H9 (cell line): ENCODE data around the gene ZNRF3. TPM values are rescaled to one million over a fixed set of nuclear protein-coding genes. Genes with fewer than 3 reads are reported as not detected.

Source experiments
- DNase-seq: peaks from one replicate; pipeline ENCODE4 v3.0.0-alpha.2; 2017
- H2AFZ ChIP-seq: one replicate; pipeline ENCODE4 v1.6.1; 2013; ENCODE audit warnings: mild to moderate bottlenecking, low read length, control low read depth, moderate library complexity
- H2AK5ac ChIP-seq: 2 replicates; pipeline ENCODE4 v1.6.1; 2013; ENCODE audit warnings: low read length, control low read depth, mixed read lengths; ENCODE audit not compliant: insufficient read length
- H2BK120ac ChIP-seq: one replicate; pipeline ENCODE4 v1.6.1; 2013; ENCODE audit warnings: low read depth, mild to moderate bottlenecking, low read length, control low read depth, inconsistent platforms; ENCODE audit not compliant: poor library complexity, severe bottlenecking
- H2BK12ac ChIP-seq: 2 replicates; pipeline ENCODE4 v1.6.1; 2013; ENCODE audit warnings: low read length, control low read depth, mixed read lengths, low read depth; ENCODE audit not compliant: insufficient read length
- H2BK15ac ChIP-seq: 2 replicates; pipeline ENCODE4 v1.6.1; 2013; ENCODE audit warnings: low read depth, low read length, control low read depth
- H2BK20ac ChIP-seq: one replicate; pipeline ENCODE4 v1.6.1; 2013; ENCODE audit warnings: low read depth, mild to moderate bottlenecking, low read length, control low read depth, inconsistent platforms; ENCODE audit not compliant: poor library complexity, severe bottlenecking
- H2BK5ac ChIP-seq: 2 replicates; pipeline ENCODE4 v1.6.1; 2013; ENCODE audit warnings: low read length, control low read depth, mixed read lengths; ENCODE audit not compliant: insufficient read length
- H3K14ac ChIP-seq: 2 replicates; pipeline ENCODE4 v1.6.1; 2013; ENCODE audit warnings: low read length, control low read depth; ENCODE audit not compliant: insufficient read depth
- H3K18ac ChIP-seq: 2 replicates; pipeline ENCODE4 v1.6.1; 2013; ENCODE audit warnings: low read depth, mild to moderate bottlenecking, mixed read lengths, low read length, control low read depth; ENCODE audit not compliant: insufficient read length
- H3K23ac ChIP-seq: 2 replicates; pipeline ENCODE4 v1.6.1; 2013; ENCODE audit warnings: low read length, control low read depth, mixed read lengths, low read depth; ENCODE audit not compliant: insufficient read length
- H3K23me2 ChIP-seq: 2 replicates; pipeline ENCODE4 v1.6.1; 2013; ENCODE audit warnings: low read depth, mild to moderate bottlenecking, mixed read lengths, low read length, control low read depth; ENCODE audit not compliant: insufficient read length, poor library complexity, severe bottlenecking
- H3K27ac ChIP-seq: 2 replicates; pipeline ENCODE4 v1.5.1; 2013; ENCODE audit warnings: low read length, control low read depth, mixed read lengths, low read depth; ENCODE audit not compliant: insufficient read length
- H3K27me3 ChIP-seq: 2 replicates; pipeline ENCODE4 v1.6.1; 2013; ENCODE audit warnings: low read length, control low read depth, inconsistent platforms; ENCODE audit not compliant: insufficient read depth
- H3K4ac ChIP-seq: 2 replicates; pipeline ENCODE4 v1.6.1; 2013; ENCODE audit warnings: low read depth, mild to moderate bottlenecking, control low read depth, inconsistent platforms, low read length, moderate library complexity
- H3K4me1 ChIP-seq: 2 replicates; pipeline ENCODE4 v1.6.1; 2013; ENCODE audit warnings: low read length, control low read depth, inconsistent platforms; ENCODE audit not compliant: insufficient read depth
- H3K4me2 ChIP-seq: 2 replicates; pipeline ENCODE4 v1.6.1; 2013; ENCODE audit warnings: low read length, control low read depth, mixed read lengths; ENCODE audit not compliant: insufficient read length, insufficient read depth
- H3K56ac ChIP-seq: 2 replicates; pipeline ENCODE4 v1.6.1; 2013; ENCODE audit warnings: low read depth, mild to moderate bottlenecking, mixed read lengths, low read length, control low read depth; ENCODE audit not compliant: insufficient read length
- H3K79me1 ChIP-seq: 2 replicates; pipeline ENCODE4 v1.6.1; 2013; ENCODE audit warnings: low read depth, mild to moderate bottlenecking, moderate library complexity, low read length, control low read depth, inconsistent platforms; ENCODE audit not compliant: insufficient read depth, poor library complexity, severe bottlenecking
- H3K79me2 ChIP-seq: 2 replicates; pipeline ENCODE4 v1.6.1; 2013; ENCODE audit warnings: low read length, control low read depth, inconsistent platforms; ENCODE audit not compliant: insufficient read depth
- H3K9ac ChIP-seq: 2 replicates; pipeline ENCODE4 v1.6.1; 2013; ENCODE audit warnings: low read length, control low read depth, mixed read lengths; ENCODE audit not compliant: insufficient read length; ENCODE audit errors: extremely low read depth
- H3K9me3 ChIP-seq: one replicate; pipeline ENCODE4 v1.6.1; 2013; ENCODE audit warnings: low read depth, low read length, inconsistent platforms; ENCODE audit not compliant: control insufficient read depth
- H3T11ph ChIP-seq: one replicate; pipeline ENCODE4 v1.6.1; 2013; ENCODE audit warnings: mild to moderate bottlenecking, low read length, control low read depth, inconsistent platforms
- H4K20me1 ChIP-seq: one replicate; pipeline ENCODE4 v1.6.1; 2013; ENCODE audit not compliant: control insufficient read depth, insufficient read length, insufficient read depth
- H4K5ac ChIP-seq: 2 replicates; pipeline ENCODE4 v1.6.1; 2013; ENCODE audit warnings: low read depth, mild to moderate bottlenecking, mixed read lengths, low read length, control low read depth; ENCODE audit not compliant: insufficient read length
- H4K8ac ChIP-seq: replicated peaks from 2 replicates; pipeline ENCODE4 v1.6.1; 2013; ENCODE audit warnings: low read length, control low read depth, mixed read lengths, low read depth; ENCODE audit not compliant: insufficient read length
- H4K91ac ChIP-seq: 2 replicates; pipeline ENCODE4 v1.6.1; 2013; ENCODE audit warnings: low read depth, mild to moderate bottlenecking, moderate library complexity, mixed read lengths, low read length, control low read depth; ENCODE audit not compliant: insufficient read length
- H3K27ac Mint-ChIP-seq, 3 experiments: 2 replicates in 2 of 3; 3 replicates in 1 of 3; pipeline ENCODE4 v1.8.0; 2020 to 2021; ENCODE audit warnings: mixed read lengths in 3 of 3, mild to moderate bottlenecking in 1 of 3, moderate library complexity in 1 of 3
- H3K27me3 Mint-ChIP-seq: 2 replicates; pipeline ENCODE4 v1.8.0; 2021; ENCODE audit warnings: low read depth, mild to moderate bottlenecking, moderate library complexity, mixed read lengths
- H3K36me3 Mint-ChIP-seq, 3 experiments: 2 replicates in 2 of 3; 3 replicates in 1 of 3; pipeline ENCODE4 v1.8.0; 2020 to 2021; ENCODE audit warnings: low read depth in 3 of 3, mixed read lengths in 3 of 3; ENCODE audit not compliant: insufficient read depth in 1 of 3
- H3K4me1 Mint-ChIP-seq, 2 experiments: 2 replicates each; pipeline ENCODE4 v1.8.0; 2020; ENCODE audit warnings: mixed read lengths in 2 of 2
- H3K4me3 Mint-ChIP-seq, 2 experiments: 2 replicates in 1 of 2; 3 replicates in 1 of 2; pipeline ENCODE4 v1.8.0; 2020 to 2021; ENCODE audit warnings: mild to moderate bottlenecking in 2 of 2, mixed read lengths in 2 of 2, moderate library complexity in 1 of 2
- H3K9me3 Mint-ChIP-seq, 2 experiments: 2 replicates in 1 of 2; 3 replicates in 1 of 2; pipeline ENCODE4 v1.8.0; 2020; ENCODE audit warnings: mild to moderate bottlenecking in 2 of 2, mixed read lengths in 2 of 2, moderate library complexity in 1 of 2
- CTCF ChIP-seq: fragments of 200-600 bp; sonication (generic); conservative IDR thresholded peaks from 3 replicates; pipeline ENCODE4 v1.8.0; 2021; ENCODE audit warnings: antibody characterized with exemption, mild to moderate bottlenecking
- WGBS: extraction: QIAGEN DNeasy Blood & Tissue Kit; methylation state at CpG from one replicate; pipeline ENCODE4 v1.1.7; 2013; ENCODE audit warnings: missing lambda C conversion rate, low lambda C conversion rate, mixed read lengths; ENCODE audit not compliant: insufficient read length; ENCODE audit errors: extremely low coverage; 5-methylcytosine and 5-hydroxymethylcytosine counted together
- total RNA-seq: library from RNA; stranded (reverse); gene quantifications from 2 replicates; pipeline ENCODE4 v1.2.1, GENCODE V29; 2021

The ZNRF3 gene
- total RNA-seq, 1 experiment from 2014 or later: 20.6 TPM

GRCh38 chr22:28856095-28856455 lies 27.3 kb upstream of the ZNRF3 start:
- Histone ChIP-seq H3K79me2 (no peaks in the 10 kb centered on the region), H4K91ac (no peak overlapping the region), H3K18ac (no peak overlapping the region), H3K27ac (no peak overlapping the region), H3T11ph (no peak overlapping the region), H4K5ac (no peak overlapping the region), H2AK5ac (no peak overlapping the region), H2BK15ac (no peak overlapping the region), H2BK12ac (no peak overlapping the region), H2BK120ac (no peak overlapping the region), H3K27me3 (no peaks in the 10 kb centered on the region), H3K9me3 (no peaks in the 10 kb centered on the region), H3K23me2 (no peaks in the 10 kb centered on the region), H3K9ac (no peak overlapping the region), H3K4ac (no peak overlapping the region), H3K23ac (no peak overlapping the region), H2AFZ (no peak overlapping the region), H4K20me1 (no peaks in the 10 kb centered on the region), H2BK5ac (no peak overlapping the region), H3K79me1 (no peaks in the 10 kb centered on the region), H3K4me1 (no peaks in the 10 kb centered on the region), H3K14ac (no peak overlapping the region), H4K8ac (no peak overlapping the region), H3K56ac (no peak overlapping the region), H2BK20ac (no peak overlapping the region), H3K4me2 (no peak overlapping the region)
- H3K4me1 Mint-ChIP-seq: peaks cover 5 to 6% of the 10 kb centered on the region in 2 experiments; a peak in 3 of 4 replicates
- TF ChIP-seq CTCF: no peak
- no peak overlapping the region for H3K27ac Mint-ChIP-seq
- H3K36me3 Mint-ChIP-seq: no peaks in the 10 kb centered on the region
- WGBS: no CpG with 5 or more reads among the region's 1 CpG
- no peak overlapping the region for H3K4me3 Mint-ChIP-seq
- H3K9me3 Mint-ChIP-seq: no peaks in the 10 kb centered on the region
- DNase-seq: no peak
- no peaks in the 10 kb centered on the region; the same call in 1 of the 2 replicates for H3K27me3 Mint-ChIP-seq
